HepG2 (cell line): ENCODE measurements around the gene MTNR1A. TPM values are rescaled to one million over a fixed set of nuclear protein-coding genes. Genes with fewer than 3 reads are reported as not detected.

ENCODE experiments used
- ATAC-seq: fragments of 200-7000 bp; cut with Tn5 transposase; 3 replicates; pipeline ENCODE4 v1.9.1; 2020; ENCODE audit warnings: mild to moderate bottlenecking, moderate library complexity
- BruUV-seq: library from RNA; stranded (reverse); fragments of 400-500 nt; replicated peaks from 2 replicates; lab custom pipeline; 2021; lab: Mats Ljungman, UMichigan
- CTCF ChIA-PET: fragments of 300-600 bp; formaldehyde crosslinking; extraction: SDS; loops from one replicate; lab custom pipeline; 2021; ENCODE audit warnings: low total read pairs, inconsistent platforms, low intra/inter-chr PET ratio; lab: Yijun Ruan, JAX
- POLR2A ChIA-PET: fragments of 350-600 bp; sonication (Branson Sonifier 250); formaldehyde crosslinking; loops from one replicate; lab custom pipeline; 2020; ENCODE audit warnings: antibody characterized with exemption, inconsistent platforms; lab: Yijun Ruan, JAX
- DNase-seq: peaks from one replicate; pipeline ENCODE4 v3.0.0-alpha.2; 2015; ENCODE audit warnings: low spot score
- FAIRE-seq: peaks from 3 replicates; lab custom pipeline; 2011; peaks lifted over from hg19 to GRCh38; lab: Jason Lieb, UNC
- H2AFZ ChIP-seq: one replicate; pipeline ENCODE4 v1.6.1; 2011; ENCODE audit warnings: low read length, inconsistent platforms
- H3K27ac ChIP-seq: fragments of 300-600 bp; 3 replicates; pipeline ENCODE4 v1.8.0; 2011; ENCODE audit warnings: mixed run types, mild to moderate bottlenecking, mixed read lengths, low read length, inconsistent platforms; ENCODE audit not compliant: insufficient read depth; ENCODE audit errors: extremely low read length
- H3K27me3 ChIP-seq, 2 experiments: fragments of 200-600 bp in 1 of 2; 2 replicates in 1 of 2; 3 replicates in 1 of 2; pipeline versions ENCODE4 v1.6.0 to v1.8.0; 2011; ENCODE audit warnings: low read length in 2 of 2, mild to moderate bottlenecking in 2 of 2, moderate library complexity in 2 of 2, inconsistent platforms in 1 of 2; ENCODE audit not compliant: insufficient read depth in 2 of 2, control insufficient read depth in 1 of 2
- H3K36me3 ChIP-seq, 2 experiments: fragments of 200-600 bp in 1 of 2; replicated peaks in 1 of 2; 2 replicates in 1 of 2; 3 replicates in 1 of 2; pipeline versions ENCODE4 v1.5.1 to v1.8.0; 2011; ENCODE audit warnings: low read length in 2 of 2, inconsistent platforms in 1 of 2; ENCODE audit not compliant: insufficient read depth in 2 of 2, control insufficient read depth in 1 of 2
- H3K4me1 ChIP-seq: 2 replicates; pipeline ENCODE4 v1.5.1; 2012; ENCODE audit warnings: low read length, inconsistent platforms; ENCODE audit not compliant: insufficient read depth
- H3K4me2 ChIP-seq: 2 replicates; pipeline ENCODE4 v1.6.0; 2011; ENCODE audit warnings: low read depth, low read length, inconsistent platforms
- H3K4me3 ChIP-seq, 3 experiments: fragments of 200-600 bp in 1 of 3; sonication (generic), shearing (Covaris generic) in 1 of 3; replicated peaks in 1 of 3; 2 replicates each; pipeline ENCODE4 v1.5.1; 2011 to 2016; ENCODE audit warnings: low read length in 3 of 3, inconsistent platforms in 2 of 3, low read depth in 2 of 3, mild to moderate bottlenecking in 2 of 3, control low read depth in 1 of 3, mixed read lengths in 1 of 3; ENCODE audit not compliant: insufficient read depth in 1 of 3
- H3K79me2 ChIP-seq: one replicate; pipeline ENCODE4 v1.6.1; 2011; ENCODE audit warnings: low read length, inconsistent platforms; ENCODE audit not compliant: insufficient read depth
- H3K9ac ChIP-seq: 2 replicates; pipeline ENCODE4 v1.6.0; 2011; ENCODE audit warnings: mild to moderate bottlenecking, low read depth, low read length, inconsistent platforms; ENCODE audit not compliant: insufficient read depth
- H3K9me3 ChIP-seq: 2 replicates; pipeline ENCODE4 v1.5.1; 2012; ENCODE audit warnings: mild to moderate bottlenecking, low read length
- H4K20me1 ChIP-seq: 2 replicates; pipeline ENCODE4 v1.6.0; 2011; ENCODE audit warnings: inconsistent platforms, mild to moderate bottlenecking, low read length, moderate library complexity; ENCODE audit not compliant: insufficient read depth
- AFF4 ChIP-seq: sonication (generic); formaldehyde crosslinking; IDR thresholded peaks from 2 replicates; pipeline ENCODE4 v1.4.0; 2020; ENCODE audit warnings: missing genetic modification reagents
- CEBPB ChIP-seq: IDR thresholded peaks from 2 replicates; pipeline ENCODE4 v1.6.1; 2011; ENCODE audit warnings: low read depth, low read length, improper control_type of control experiment, borderline replicate concordance
- TFE3 ChIP-seq: IDR thresholded peaks from 2 replicates; pipeline ENCODE4 v1.6.1; 2016
- ZNF326 ChIP-seq: sonication (generic); formaldehyde crosslinking; IDR thresholded peaks from 2 replicates; pipeline ENCODE4 v1.4.0; 2020; ENCODE audit warnings: missing genetic modification reagents, borderline replicate concordance
- ZNF441 ChIP-seq: sonication (generic); formaldehyde crosslinking; IDR thresholded peaks from 2 replicates; pipeline ENCODE4 v1.7.0; 2021; ENCODE audit warnings: missing genetic modification reagents, borderline replicate concordance
- WGBS: methylation state at CpG from one replicate; pipeline ENCODE4 v1.1.6; 2017; ENCODE audit warnings: low lambda C conversion rate; 5-methylcytosine and 5-hydroxymethylcytosine counted together
- in situ Hi-C: cut with HindIII; loops from 2 replicates; pipeline ENCODE4 v1.10.0; 2017; ENCODE audit warnings: low pct_unique_long_range_greater_than_20kb; ENCODE audit not compliant: extremely low pct_ligation_motif_present
- intact Hi-C: fragments of 100-400 bp; cut with micrococcal nuclease; formaldehyde crosslinking; loops from one replicate; pipeline ENCODE4 v1.10.0; 2022; ENCODE audit not compliant: unreplicated experiment
- polyA plus RNA-seq, 8 experiments: library from polyadenylated mRNA; depleted of rRNA in 3 of 8; stranded (reverse) in 7 of 8; unstranded in 1 of 8; fragments of >200 nt; fragmentation: Illumina TruSeq in 4 of 8; extraction: Trizol in 4 of 8; gene quantifications; 2 replicates each; pipeline versions ENCODE4 v1.2.1 to v1.2.3, GENCODE V29; 2011 to 2016; ENCODE audit warnings: low read depth in 4 of 8, missing spikeins in 1 of 8, mixed read lengths in 1 of 8; ENCODE audit not compliant: insufficient read depth in 1 of 8
- total RNA-seq, 5 experiments: library from RNA; depleted of rRNA; stranded (reverse); fragments of >200 nt; fragmentation: Illumina TruSeq; extraction: Trizol; gene quantifications; 2 replicates each; pipeline ENCODE4 v1.2.3, GENCODE V29; 2016; ENCODE audit warnings: low read depth in 1 of 5

The MTNR1A gene
- total and polyA plus RNA-seq, 2 of the 13 experiments (the other 11 are each of a cell fraction or from before 2014, with no cell fraction given), result not detected

- no TSS peak for BruUV-seq
- DNase-seq (no peak), ATAC-seq (no peak), FAIRE-seq (no peak)
- no peaks in the 10 kb centered on the region for H3K36me3 ChIP-seq
- H2AFZ ChIP-seq, result no peak overlapping the region
- TF ChIP-seq ZNF326 (CRISPR knock-in tag) (no peak), AFF4 (CRISPR knock-in tag) (no peak), TFE3 (CRISPR knock-in tag) (no peak), CEBPB (no peak), ZNF441 (CRISPR knock-in tag) (no peak)
- no peaks in the 10 kb centered on the region for H4K20me1 ChIP-seq
- no peaks in the 10 kb centered on the region for H3K4me1 ChIP-seq
- H3K4me2 ChIP-seq, result no peak overlapping the region
- no peaks in the 10 kb centered on the region for H3K79me2 ChIP-seq
- ChIA-PET CTCF (no interaction called here), POLR2A (no interaction called here)
- WGBS, result 8% methylated on average over 2 of the region's 2 CpGs
- H3K27ac ChIP-seq, result no peak overlapping the region
- no peak overlapping the region for H3K9ac ChIP-seq
- H3K27me3 ChIP-seq, result peaks cover 1 to 18% of the 10 kb centered on the region in 2 experiments; a peak in 3 of 5 replicates
- H3K9me3 ChIP-seq, result peaks cover 13% of the 10 kb centered on the region; the same call in 1 of the 2 replicates
- in situ Hi-C loops, result no loop called here
- intact Hi-C loops, result no loop called here
- no peak overlapping the region for H3K4me3 ChIP-seq
These were observed 12.2 kb downstream of the MTNR1A start for GRCh38 chr4:186543206-186543605.
